Mesenchymal stem cell (in vitro differentiated cells and primary cell): ENCODE results near the gene PIANP.

Experiments
- DNase-seq: peaks from one replicate; pipeline ENCODE4 v3.0.0-alpha.2; 2013
- H2AFZ ChIP-seq: one replicate; pipeline ENCODE4 v1.6.1; 2013; ENCODE audit warnings: low read depth, mild to moderate bottlenecking, control low read depth, inconsistent platforms, low read length, moderate library complexity
- H2AK5ac ChIP-seq: 2 replicates; pipeline ENCODE4 v1.6.1; 2013; ENCODE audit warnings: low read length, moderate library complexity, mild to moderate bottlenecking, inconsistent platforms; ENCODE audit not compliant: severe bottlenecking
- H2BK120ac ChIP-seq: one replicate; pipeline ENCODE4 v1.6.1; 2013; ENCODE audit warnings: low read depth, mild to moderate bottlenecking, inconsistent platforms, low read length, moderate library complexity
- H2BK12ac ChIP-seq, 2 experiments: one replicate each; pipeline ENCODE4 v1.6.1; 2013; ENCODE audit warnings: inconsistent platforms in 2 of 2, low read length in 2 of 2, mild to moderate bottlenecking in 2 of 2, moderate library complexity in 2 of 2, control low read depth in 1 of 2
- H2BK15ac ChIP-seq: one replicate; pipeline ENCODE4 v1.6.1; 2013; ENCODE audit warnings: mild to moderate bottlenecking, low read depth, inconsistent platforms; ENCODE audit not compliant: poor library complexity, severe bottlenecking
- H2BK5ac ChIP-seq: 2 replicates; pipeline ENCODE4 v1.6.1; 2013; ENCODE audit warnings: low read depth, mild to moderate bottlenecking, low read length, control low read depth, inconsistent platforms; ENCODE audit not compliant: poor library complexity, severe bottlenecking
- H3K14ac ChIP-seq, 2 experiments: one replicate each; pipeline ENCODE4 v1.6.1; 2013; ENCODE audit warnings: inconsistent platforms in 2 of 2, low read length in 2 of 2, control low read depth in 1 of 2, mild to moderate bottlenecking in 1 of 2, moderate library complexity in 1 of 2
- H3K18ac ChIP-seq, 2 experiments: one replicate each; pipeline ENCODE4 v1.6.1; 2013; ENCODE audit warnings: inconsistent platforms in 2 of 2, low read length in 2 of 2, control low read depth in 1 of 2, low read depth in 1 of 2, mild to moderate bottlenecking in 1 of 2
- H3K23ac ChIP-seq, 2 experiments: one replicate each; pipeline ENCODE4 v1.6.1; 2013; ENCODE audit warnings: inconsistent platforms in 2 of 2, low read length in 2 of 2, mild to moderate bottlenecking in 2 of 2, moderate library complexity in 2 of 2, control low read depth in 1 of 2
- H3K27ac ChIP-seq: 2 replicates; pipeline ENCODE4 v1.5.1; 2013; ENCODE audit warnings: mild to moderate bottlenecking, moderate library complexity, low read length, control low read depth, inconsistent platforms; ENCODE audit not compliant: poor library complexity, severe bottlenecking
- H3K27me3 ChIP-seq, 2 experiments: 2 replicates each; pipeline versions ENCODE4 v1.6.1 to v1.7.0; 2013; ENCODE audit warnings: low read length in 2 of 2, mild to moderate bottlenecking in 2 of 2, moderate library complexity in 2 of 2, control low read depth in 1 of 2, inconsistent platforms in 1 of 2; ENCODE audit not compliant: control insufficient read depth in 1 of 2, insufficient read depth in 1 of 2
- H3K36me3 ChIP-seq, 2 experiments: 2 replicates each; pipeline versions ENCODE4 v1.6.1 to v1.7.0; 2013; ENCODE audit warnings: low read length in 2 of 2, control low read depth in 1 of 2, inconsistent platforms in 1 of 2, low read depth in 1 of 2, mild to moderate bottlenecking in 1 of 2; ENCODE audit not compliant: insufficient read depth in 2 of 2, control insufficient read depth in 1 of 2
- H3K4ac ChIP-seq, 2 experiments: one replicate each; pipeline ENCODE4 v1.6.1; 2013; ENCODE audit warnings: inconsistent platforms in 2 of 2, low read length in 2 of 2, mild to moderate bottlenecking in 2 of 2, moderate library complexity in 2 of 2, control low read depth in 1 of 2, low read depth in 1 of 2
- H3K4me1 ChIP-seq: 2 replicates; pipeline ENCODE4 v1.6.1; 2013; ENCODE audit warnings: low read depth, low read length, control low read depth; ENCODE audit not compliant: control insufficient read depth, insufficient read depth
- H3K4me2 ChIP-seq: 2 replicates; pipeline ENCODE4 v1.6.1; 2013; ENCODE audit warnings: low read length, mild to moderate bottlenecking, inconsistent platforms; ENCODE audit not compliant: poor library complexity, severe bottlenecking
- H3K4me3 ChIP-seq, 2 experiments: 2 replicates each; pipeline versions ENCODE4 v1.5.1 to v1.7.0; 2013; ENCODE audit warnings: low read length in 2 of 2, mild to moderate bottlenecking in 2 of 2, control low read depth in 1 of 2, low read depth in 1 of 2; ENCODE audit not compliant: insufficient read depth in 1 of 2
- H3K79me1 ChIP-seq: replicated peaks from 2 replicates; pipeline ENCODE4 v1.6.1; 2013; ENCODE audit warnings: mild to moderate bottlenecking, control low read depth, low read length, inconsistent platforms; ENCODE audit not compliant: poor library complexity, severe bottlenecking
- H3K9ac ChIP-seq: 2 replicates; pipeline ENCODE4 v1.7.0; 2013; ENCODE audit warnings: mild to moderate bottlenecking, low read length, moderate library complexity
- H3K9me3 ChIP-seq: 2 replicates; pipeline ENCODE4 v1.7.0; 2013; ENCODE audit warnings: mild to moderate bottlenecking, low read length; ENCODE audit not compliant: control insufficient read depth
- H4K8ac ChIP-seq: one replicate; pipeline ENCODE4 v1.6.1; 2013; ENCODE audit warnings: inconsistent platforms, mild to moderate bottlenecking, low read length, moderate library complexity
- H4K91ac ChIP-seq: one replicate; pipeline ENCODE4 v1.6.1; 2013; ENCODE audit warnings: mild to moderate bottlenecking, low read length, inconsistent platforms
- WGBS: methylation state at CpG from one replicate; pipeline ENCODE4 v1.1.7; 2013; ENCODE audit warnings: mixed read lengths; 5-methylcytosine and 5-hydroxymethylcytosine counted together

The PIANP gene

DNA sequence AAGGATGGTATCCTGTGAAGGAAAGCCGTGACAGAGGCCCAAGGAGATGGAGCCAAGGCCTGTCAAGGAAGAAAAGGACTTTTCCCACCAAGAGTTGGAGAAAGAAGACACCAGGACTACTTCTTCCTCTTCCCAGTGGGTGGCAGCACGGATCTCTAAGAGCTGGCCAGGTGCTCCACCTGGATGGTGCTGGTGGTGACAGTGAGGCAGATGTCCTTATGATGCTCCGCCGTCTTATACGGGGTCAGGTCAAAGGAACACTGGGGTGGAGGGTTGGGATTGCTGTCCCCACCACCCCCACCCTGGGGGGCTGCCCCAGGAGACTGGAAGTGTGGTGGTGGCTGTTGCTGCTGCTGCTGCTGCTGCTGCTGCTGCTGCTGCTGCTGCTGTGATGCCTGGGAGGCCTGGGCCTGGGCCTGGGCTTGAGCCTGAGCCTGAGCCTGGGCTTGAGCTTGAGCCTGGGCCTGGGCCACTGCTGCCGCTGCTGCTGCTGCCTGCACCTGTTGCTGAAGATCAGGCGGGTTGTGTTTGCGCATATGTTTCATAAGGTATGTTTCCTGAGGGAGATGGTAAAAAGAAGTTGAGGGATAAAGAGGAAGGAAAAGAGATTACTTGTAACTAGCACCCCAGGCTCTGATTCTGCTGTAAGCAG is 32.9 kb downstream of the PIANP start:
- H2BK120ac ChIP-seq, result no peak overlapping the region
- H3K14ac ChIP-seq, result no peak overlapping the region
- H3K4me1 ChIP-seq, result no peaks in the 10 kb centered on the region
- 84% methylated on average over 8 of the region's 8 CpGs for WGBS
- no peaks in the 10 kb centered on the region for H3K27me3 ChIP-seq
- peaks cover 22% of the 10 kb centered on the region for H3K79me1 ChIP-seq
- H3K18ac ChIP-seq, result no peak overlapping the region
- H2BK12ac ChIP-seq, result no peak overlapping the region
- H3K27ac ChIP-seq, result no peak overlapping the region
- H3K9ac ChIP-seq, result no peak overlapping the region
- no peak overlapping the region for H2AK5ac ChIP-seq
- H4K8ac ChIP-seq, result no peak overlapping the region
- no peak overlapping the region for H2BK5ac ChIP-seq
- H3K23ac ChIP-seq, result no peak overlapping the region
- H3K36me3 ChIP-seq, result peaks cover 56 to 65% of the 10 kb centered on the region in 2 experiments
- DNase-seq, result no peak
- H2AFZ ChIP-seq, result no peak overlapping the region
- H4K91ac ChIP-seq, result no peak overlapping the region
- H3K4me2 ChIP-seq, result no peak overlapping the region
- no peak overlapping the region for H2BK15ac ChIP-seq
- H3K4me3 ChIP-seq, result no peak overlapping the region
- H3K9me3 ChIP-seq, result no peaks in the 10 kb centered on the region
- H3K4ac ChIP-seq, result no peak overlapping the region

DNA sequence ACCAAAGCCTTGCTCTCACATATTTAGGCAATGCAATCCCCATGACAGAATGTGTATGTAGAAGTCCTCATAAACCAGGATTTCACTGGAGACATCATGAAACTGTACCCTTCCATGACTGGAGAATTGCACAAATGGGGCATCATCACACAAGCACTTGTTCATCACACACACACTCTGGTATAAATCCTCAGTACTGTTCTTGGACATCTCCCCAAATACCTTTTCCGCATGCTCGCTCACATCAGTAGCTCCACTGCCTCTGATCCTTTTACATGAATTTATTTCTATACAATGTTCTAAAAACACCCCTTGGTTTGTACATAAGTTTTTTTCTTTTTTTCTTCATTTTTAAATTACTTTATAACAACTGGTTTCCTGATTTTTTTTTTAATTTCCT is 34.4 kb downstream of the PIANP start:
- H2BK12ac ChIP-seq, result no peak overlapping the region

DNA sequence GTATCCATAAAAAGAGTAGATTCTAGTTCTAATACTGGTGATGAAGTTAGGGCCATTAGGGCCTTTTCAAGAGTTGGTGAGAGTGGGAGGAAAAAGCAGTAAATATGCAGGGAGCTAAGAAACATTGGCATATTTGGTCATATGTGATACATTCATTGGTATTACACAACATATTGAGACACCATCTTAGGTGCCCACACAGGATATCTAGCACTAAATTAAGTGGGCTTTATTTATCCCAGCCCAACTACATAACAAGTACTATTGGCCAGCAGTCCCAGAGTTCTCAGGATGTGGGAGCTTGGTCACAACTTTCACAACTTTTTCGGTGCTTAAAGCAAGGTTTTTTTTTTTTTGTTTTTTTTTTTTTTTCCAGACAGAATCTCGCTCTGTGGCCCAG is 35.7 kb downstream of the PIANP start:
- Histone ChIP-seq H3K79me1 (peaks cover 23% of the 10 kb centered on the region), H2BK15ac (no peak overlapping the region), H3K4me1 (peaks cover 1% of the 10 kb centered on the region), H4K8ac (no peak overlapping the region), H3K4ac (no peak overlapping the region), H3K14ac (no peak overlapping the region), H4K91ac (no peak overlapping the region), H3K27ac (no peak overlapping the region), H3K18ac (no peak overlapping the region), H2BK5ac (no peak overlapping the region), H2AFZ (no peak overlapping the region), H3K4me3 (no peak overlapping the region), H3K9me3 (no peaks in the 10 kb centered on the region), H3K9ac (no peak overlapping the region), H3K23ac (no peak overlapping the region), H2BK12ac (no peak overlapping the region), H2BK120ac (no peak overlapping the region), H3K4me2 (no peak overlapping the region), H3K27me3 (no peaks in the 10 kb centered on the region), H3K36me3 (peaks cover 29 to 38% of the 10 kb centered on the region in 2 experiments), H2AK5ac (no peak overlapping the region)
- no peak for DNase-seq
- WGBS, result 98% methylated on average over 2 of the region's 2 CpGs

More for the DNA sequence above, 34.4 kb downstream of the PIANP start:
- H3K4me2 ChIP-seq, result no peak overlapping the region
- no peak overlapping the region for H2BK5ac ChIP-seq
- no peak overlapping the region for H4K91ac ChIP-seq
- H3K79me1 ChIP-seq, result peaks cover 24% of the 10 kb centered on the region
- H3K23ac ChIP-seq, result no peak overlapping the region
- 100% methylated on average over 2 of the region's 2 CpGs for WGBS
- no peak overlapping the region for H3K14ac ChIP-seq
- H4K8ac ChIP-seq, result no peak overlapping the region
- DNase-seq, result no peak
- no peak overlapping the region for H3K27ac ChIP-seq
- no peaks in the 10 kb centered on the region for H3K27me3 ChIP-seq
- no peak overlapping the region for H2AFZ ChIP-seq
- H3K36me3 ChIP-seq, result peaks cover 41 to 51% of the 10 kb centered on the region in 2 experiments
- H3K4me3 ChIP-seq, result no peak overlapping the region
- H3K9me3 ChIP-seq, result no peaks in the 10 kb centered on the region
- H3K4ac ChIP-seq, result no peak overlapping the region
- no peak overlapping the region for H3K18ac ChIP-seq
- no peak overlapping the region for H2BK15ac ChIP-seq
- no peak overlapping the region for H2AK5ac ChIP-seq
- no peak overlapping the region for H3K9ac ChIP-seq
- H2BK120ac ChIP-seq, result no peak overlapping the region
- H3K4me1 ChIP-seq, result peaks cover 1% of the 10 kb centered on the region

DNA sequence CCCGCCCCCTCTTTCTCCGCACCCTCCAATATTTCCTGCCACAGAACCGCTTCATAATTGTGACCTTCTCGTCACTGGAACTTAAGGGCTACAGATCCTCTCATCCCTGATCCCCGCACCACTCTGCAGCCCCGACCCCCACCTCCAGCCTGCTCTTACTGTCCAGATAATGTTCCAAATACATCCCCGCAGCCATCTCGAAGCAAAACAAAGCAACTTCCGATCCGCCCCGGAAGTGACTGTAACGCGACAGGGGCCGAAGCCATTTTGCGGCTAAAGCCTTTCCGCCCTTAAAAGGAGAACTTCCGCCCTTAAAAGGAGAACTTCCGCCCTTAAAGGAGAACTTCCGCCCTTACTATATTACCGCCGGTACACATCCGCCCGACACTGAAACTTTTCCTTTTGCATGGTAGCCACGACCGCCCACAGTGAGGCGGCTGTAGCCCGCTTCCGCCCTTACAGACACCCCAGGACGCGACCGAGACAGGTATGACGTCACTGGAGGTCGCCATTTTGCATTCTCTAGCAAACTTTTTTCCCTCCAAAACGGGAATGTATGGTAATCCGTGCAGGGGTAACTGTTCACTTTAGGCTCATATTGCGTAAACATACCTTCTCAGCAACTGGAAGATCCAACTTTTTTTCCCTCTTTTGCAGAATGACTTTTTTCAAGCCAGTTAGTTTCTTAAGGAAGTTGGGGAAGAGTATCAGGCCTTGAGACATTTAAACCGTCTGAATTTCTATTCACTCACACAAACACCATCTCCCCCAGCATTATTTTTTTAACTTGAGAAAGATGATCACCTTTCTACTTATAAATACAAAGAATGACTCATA is 37.5 kb downstream of the PIANP start, which contains the start of gene ING4:
Gene ING4 (minus strand): TSS at position 214 of the 837 bp plus-strand sequence. CDS start 18 bp downstream, at position 196.
- Histone ChIP-seq H3K79me1 (peaks cover 17% of the 10 kb centered on the region), H2BK12ac (no peak within 1 kb of the TSS), H2AK5ac (peak within 1 kb of the TSS; percentile 89), H3K4me1 (peaks cover 4% of the 10 kb centered on the region), H3K27ac (peak within 1 kb of the TSS; percentile 58), H3K4ac (peak within 1 kb of the TSS in 1 of 2 experiments; percentile 97), H3K36me3 (peaks cover 22 to 25% of the 10 kb centered on the region in 2 experiments), H4K91ac (peak within 1 kb of the TSS; percentile 86), H2BK15ac (no peak within 1 kb of the TSS), H4K8ac (peak within 1 kb of the TSS; percentile 94), H3K23ac (no peak within 1 kb of the TSS), H3K4me2 (peak within 1 kb of the TSS; percentile 97), H2AFZ (peak within 1 kb of the TSS; percentile 88), H3K9me3 (no peaks in the 10 kb centered on the region), H3K4me3 (peak within 1 kb of the TSS; percentile 81 to 92), H2BK5ac (no peak within 1 kb of the TSS), H3K27me3 (no peaks in the 10 kb centered on the region), H3K9ac (peak within 1 kb of the TSS; percentile 93), H2BK120ac (no peak within 1 kb of the TSS), H3K14ac (peak within 1 kb of the TSS in 1 of 2 experiments; percentile 41), H3K18ac (peak within 1 kb of the TSS; percentile 45 to 78)
- peak; percentile 100 for DNase-seq
- 4% methylated on average over 30 of the region's 37 CpGs for WGBS
